AG09309 (cell line): ENCODE results near the gene JUN.

ENCODE experiments used
- DNase-seq: peaks from one replicate; pipeline ENCODE4 v3.0.0-alpha.2; 2010; ENCODE audit warnings: low read depth
- H3K4me3 ChIP-seq: 2 replicates; pipeline ENCODE4 v1.5.1; 2011; ENCODE audit warnings: mild to moderate bottlenecking, low read depth, low read length, moderate library complexity; ENCODE audit not compliant: control insufficient read depth
- CTCF ChIP-seq: IDR thresholded peaks from 2 replicates; pipeline ENCODE4 v1.5.1; 2011; ENCODE audit warnings: mild to moderate bottlenecking, low read depth, low read length, inconsistent platforms; ENCODE audit not compliant: insufficient read depth, control insufficient read depth; ENCODE audit errors: missing control alignments

JUN gene

GRCh38 chr1:58732087-58732775, 51.6 kb downstream of the JUN start:
- no peak overlapping the region for H3K4me3 ChIP-seq
- peak; percentile 29 for DNase-seq
- TF ChIP-seq CTCF = no peak
